Measurements from ENCODE around the gene XXYLT1. TPM values are rescaled to one million over a fixed set of nuclear protein-coding genes. Genes with fewer than 3 reads are reported as not detected.

XXYLT1 gene
- total RNA-seq, 2 experiments from 2014 or later = 17.2 to 19.6 TPM

DNA sequence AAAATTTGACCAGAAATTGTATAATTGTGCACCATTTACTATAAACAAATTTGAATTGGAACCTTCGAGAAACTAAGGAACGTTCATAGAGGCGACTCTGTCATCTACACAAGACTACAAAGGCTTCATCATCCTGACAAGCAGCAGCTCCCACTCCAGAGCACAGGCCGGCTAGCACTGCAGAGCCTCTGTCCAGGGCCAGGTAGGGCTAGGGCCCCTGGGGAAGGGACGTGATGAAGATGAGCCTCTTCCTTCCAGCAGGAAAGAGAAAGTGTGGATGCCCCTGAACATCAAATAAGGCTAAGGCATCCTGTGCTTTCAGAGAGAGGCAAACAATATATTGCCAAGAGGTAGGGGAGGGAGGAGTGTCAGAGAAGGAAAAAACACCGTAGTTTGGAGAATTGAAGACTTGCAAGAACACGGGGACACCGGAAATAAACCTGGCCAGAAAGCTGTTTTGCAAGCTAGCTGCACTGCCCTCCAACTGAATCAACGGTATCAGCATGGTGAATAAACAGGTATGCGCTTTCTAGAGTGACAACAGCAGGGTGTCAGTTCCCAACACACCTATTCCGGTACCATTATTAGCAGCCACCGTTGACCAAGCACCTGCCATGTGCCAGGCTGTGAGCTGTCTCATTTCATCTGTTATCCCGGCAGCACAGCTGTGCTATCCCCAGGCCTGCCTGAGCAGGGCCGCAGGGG, 12.4 kb downstream of the XXYLT1 start:
- peak overlapping the region; percentile 68 for H3K4me3 ChIP-seq (ENCODE audit: low read depth, low read length, poor library complexity, severe bottlenecking)
- no peaks in the 10 kb centered on the region; the same call in 1 of the 2 replicates for H3K79me2 ChIP-seq (ENCODE audit: insufficient read depth, low read depth, low read length)
- TF ChIP-seq, protein P1, sequence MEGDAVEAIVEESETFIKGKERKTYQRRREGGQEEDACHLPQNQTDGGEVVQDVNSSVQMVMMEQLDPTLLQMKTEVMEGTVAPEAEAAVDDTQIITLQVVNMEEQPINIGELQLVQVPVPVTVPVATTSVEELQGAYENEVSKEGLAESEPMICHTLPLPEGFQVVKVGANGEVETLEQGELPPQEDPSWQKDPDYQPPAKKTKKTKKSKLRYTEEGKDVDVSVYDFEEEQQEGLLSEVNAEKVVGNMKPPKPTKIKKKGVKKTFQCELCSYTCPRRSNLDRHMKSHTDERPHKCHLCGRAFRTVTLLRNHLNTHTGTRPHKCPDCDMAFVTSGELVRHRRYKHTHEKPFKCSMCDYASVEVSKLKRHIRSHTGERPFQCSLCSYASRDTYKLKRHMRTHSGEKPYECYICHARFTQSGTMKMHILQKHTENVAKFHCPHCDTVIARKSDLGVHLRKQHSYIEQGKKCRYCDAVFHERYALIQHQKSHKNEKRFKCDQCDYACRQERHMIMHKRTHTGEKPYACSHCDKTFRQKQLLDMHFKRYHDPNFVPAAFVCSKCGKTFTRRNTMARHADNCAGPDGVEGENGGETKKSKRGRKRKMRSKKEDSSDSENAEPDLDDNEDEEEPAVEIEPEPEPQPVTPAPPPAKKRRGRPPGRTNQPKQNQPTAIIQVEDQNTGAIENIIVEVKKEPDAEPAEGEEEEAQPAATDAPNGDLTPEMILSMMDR (conservative IDR thresholded peaks at IDR 0.05; ENCODE audit: low read length) = no peak
- TF ChIP-seq EZH2phosphoT487 (IDR thresholded peaks at IDR 0.05; ENCODE audit: borderline replicate concordance, low read depth, low read length) = no peak
- H3K4me2 ChIP-seq (ENCODE audit: low read length) = peak overlapping the region; percentile 83
- peak; percentile 81 for DNase-seq (ENCODE audit: low spot score)
- H3K27ac ChIP-seq (ENCODE audit: low read depth, low read length, poor library complexity, severe bottlenecking) = peak overlapping the region; percentile 84
- H3K9me2 ChIP-seq (ENCODE audit: insufficient read depth, low read length) = no peaks in the 10 kb centered on the region
- no peak overlapping the region for H2AFZ ChIP-seq (ENCODE audit: low read length)
- peaks cover 5% of the 10 kb centered on the region; the same call in 1 of the 2 replicates for H4K20me1 ChIP-seq (ENCODE audit: insufficient read depth, low read length)
- POLR2A ChIA-PET = interaction anchor here (0.5 to 2.8 kb wide), 8 partner anchors 9 to 576 kb away, joined by 3 to 9 read pairs (median 4); no protein-coding TSS in a partner anchor
- no TSS peak for BruUV-seq (replicated peaks)
- peaks cover 35% of the 10 kb centered on the region for H3K4me1 ChIP-seq (ENCODE audit: insufficient read depth, low read length, poor library complexity, severe bottlenecking)
- peaks cover 7% of the 10 kb centered on the region; the same call in 1 of the 2 replicates for H3K36me3 ChIP-seq (ENCODE audit: insufficient read depth, low read length)
- CTCF ChIA-PET (ENCODE audit: unreplicated experiment) = no interaction called here
- intact Hi-C loops (cut with micrococcal nuclease; ENCODE audit: unreplicated experiment) = loop anchor here (1.0 kb wide), 2 partner anchors 110 to 256 kb away; no protein-coding TSS in a partner anchor
- no peaks in the 10 kb centered on the region for H3K9me3 ChIP-seq (ENCODE audit: low read length)

DNA sequence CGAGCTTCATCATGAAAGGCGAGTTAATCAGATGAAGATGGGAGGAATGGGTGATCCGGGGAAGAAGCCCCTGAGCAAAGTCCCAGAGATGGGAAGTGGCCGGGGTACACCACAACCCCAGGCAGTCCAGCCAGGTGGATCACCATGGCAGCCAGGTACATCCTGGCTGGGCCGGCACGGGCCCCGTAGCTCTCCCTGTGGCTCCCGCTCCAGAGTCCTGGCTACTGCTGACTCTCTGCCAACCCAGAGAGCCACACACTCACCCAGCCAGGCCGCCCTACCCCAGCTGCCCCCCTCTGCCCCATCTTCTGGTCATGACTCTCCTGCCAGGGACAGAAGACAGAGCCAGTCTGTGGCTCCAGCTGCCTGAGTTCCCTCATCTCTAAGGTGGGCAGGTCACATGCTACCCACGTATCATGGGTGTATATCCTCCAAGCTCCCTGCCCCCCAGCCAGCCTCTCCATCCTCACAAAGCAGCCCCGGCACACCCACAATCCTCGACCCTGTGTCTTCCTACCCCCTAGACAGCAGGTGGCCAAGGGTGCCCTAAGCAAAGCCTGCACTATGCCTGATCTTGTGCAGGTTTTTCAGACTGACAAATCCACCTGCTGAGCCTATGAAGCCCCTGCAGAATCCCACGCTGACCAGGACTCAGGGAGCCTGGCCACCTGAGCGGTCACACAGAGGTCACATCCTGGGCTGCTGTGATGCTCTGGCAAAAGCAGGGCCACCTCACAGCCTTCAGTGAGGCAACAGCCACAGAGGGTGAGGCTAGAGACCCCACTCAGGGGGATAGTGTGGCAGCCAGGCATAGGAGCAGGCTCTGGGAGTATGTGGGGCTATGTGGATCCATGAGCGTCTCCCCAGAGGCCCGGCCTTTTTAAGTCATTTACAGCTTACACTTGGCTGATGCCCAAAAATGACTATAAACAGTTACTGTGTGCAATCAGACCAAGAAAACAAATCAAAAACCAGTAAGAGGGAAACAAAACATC, 13.2 kb downstream of the XXYLT1 start:
- DNase-seq (ENCODE audit: low spot score) = peak; percentile 28

More for the DNA sequence above, 13.2 kb downstream of the XXYLT1 start:
- H3K4me2 ChIP-seq (ENCODE audit: low read length) = peak overlapping the region; percentile 83
- TF ChIP-seq, protein P1 (conservative IDR thresholded peaks at IDR 0.05; ENCODE audit: low read length) = no peak
- TF ChIP-seq EZH2phosphoT487 (IDR thresholded peaks at IDR 0.05; ENCODE audit: borderline replicate concordance, low read depth, low read length) = no peak
- no peaks in the 10 kb centered on the region; the same call in 1 of the 2 replicates for H3K79me2 ChIP-seq (ENCODE audit: insufficient read depth, low read depth, low read length)
- no peak overlapping the region for H2AFZ ChIP-seq (ENCODE audit: low read length)
- H3K36me3 ChIP-seq (ENCODE audit: insufficient read depth, low read length) = 0 out of 2 replicates have a peak, but pooled peaks cover under 1% of the 10 kb centered on the region
- no TSS peak for BruUV-seq (replicated peaks)
- intact Hi-C loops (cut with micrococcal nuclease; ENCODE audit: unreplicated experiment) = no loop called here
- peaks cover under 1% of the 10 kb centered on the region; the same call in 1 of the 2 replicates for H4K20me1 ChIP-seq (ENCODE audit: insufficient read depth, low read length)
- ChIA-PET POLR2A (interaction anchor here (0.5 to 2.8 kb wide), 5 partner anchors 8 to 568 kb away, joined by 4 to 9 read pairs (median 6); no protein-coding TSS in a partner anchor), CTCF (ENCODE audit: unreplicated experiment) (no interaction called here)
- no peaks in the 10 kb centered on the region for H3K9me2 ChIP-seq (ENCODE audit: insufficient read depth, low read length)
- H3K27ac ChIP-seq (ENCODE audit: low read depth, low read length, poor library complexity, severe bottlenecking) = peak overlapping the region; percentile 84
- peaks cover 33% of the 10 kb centered on the region for H3K4me1 ChIP-seq (ENCODE audit: insufficient read depth, low read length, poor library complexity, severe bottlenecking)
- H3K9me3 ChIP-seq (ENCODE audit: low read length) = no peaks in the 10 kb centered on the region
- H3K4me3 ChIP-seq (ENCODE audit: low read depth, low read length, poor library complexity, severe bottlenecking) = peak overlapping the region; percentile 68

All from OCI-LY7 (cell line).